Aorta (tissue), 5 donors: ENCODE measurements around the gene CDCA5. TPM values are rescaled to one million over a fixed set of nuclear protein-coding genes. Genes with fewer than 3 reads are reported as not detected.
A peak's percentile ranks its signal among the peaks of the same experiment; 100 is the strongest.

Source experiments
- ATAC-seq: fragments of 200-7000 bp; cut with Tn5 transposase; one replicate; pipeline ENCODE4 v1.9.1; 2022; ENCODE audit warnings: moderate library complexity; ENCODE audit not compliant: low FRiP score
- DNase-seq, 2 donors: peaks; one replicate each; pipeline ENCODE4 v3.0.0-alpha.2; 2020
- H3K27ac ChIP-seq, 2 donors: one replicate each; pipeline ENCODE4 v1.5.1; 2013; ENCODE audit warnings: low read length in 2 of 2, mild to moderate bottlenecking in 2 of 2, moderate library complexity in 2 of 2, control low read depth in 1 of 2, inconsistent platforms in 1 of 2, low read depth in 1 of 2
- H3K27me3 ChIP-seq, 2 donors: one replicate each; pipeline ENCODE4 v1.6.1; 2013; ENCODE audit warnings: control low read depth in 1 of 2, low read length in 1 of 2, mild to moderate bottlenecking in 1 of 2, moderate library complexity in 1 of 2; ENCODE audit not compliant: insufficient read depth in 2 of 2, control insufficient read depth in 1 of 2
- H3K36me3 ChIP-seq, 2 donors: one replicate each; pipeline ENCODE4 v1.6.1; 2013; ENCODE audit warnings: control low read depth in 1 of 2, low read length in 1 of 2, mild to moderate bottlenecking in 1 of 2; ENCODE audit not compliant: insufficient read depth in 2 of 2, control insufficient read depth in 1 of 2
- H3K4me1 ChIP-seq, 2 donors: one replicate each; pipeline ENCODE4 v1.6.1; 2013; ENCODE audit warnings: low read length in 2 of 2, control low read depth in 1 of 2, mild to moderate bottlenecking in 1 of 2, moderate library complexity in 1 of 2; ENCODE audit not compliant: insufficient read depth in 2 of 2, control insufficient read depth in 1 of 2
- H3K4me3 ChIP-seq, 2 donors: one replicate each; pipeline ENCODE4 v1.5.1; 2013; ENCODE audit warnings: low read length in 2 of 2, control low read depth in 1 of 2, mild to moderate bottlenecking in 1 of 2
- H3K9me3 ChIP-seq: one replicate; pipeline ENCODE4 v1.6.1; 2013; ENCODE audit warnings: mild to moderate bottlenecking, low read length; ENCODE audit not compliant: control insufficient read depth
- WGBS, 2 donors: extraction: QIAGEN DNeasy Blood & Tissue Kit; methylation state at CpG; one replicate each; pipeline ENCODE4 v1.1.7; 2013; 5-methylcytosine and 5-hydroxymethylcytosine counted together
- intact Hi-C, 2 donors: fragments of 100-400 bp; cut with DNase I; formaldehyde crosslinking; loops; one replicate each; pipeline versions ENCODE4 v1.14.2 to v1.15.0; 2022
- polyA plus RNA-seq, 2 donors: library from polyadenylated mRNA; stranded (reverse); fragments of 200-250 nt; gene quantifications; one replicate each; pipeline ENCODE4 v1.2.3, GENCODE V29; 2013
- total RNA-seq, 2 donors: library from RNA; stranded (reverse); fragmentation: NEBNext Ultra II Directional; extraction: Animal tissue kit (Norgen Biotek cat#: 25700); gene quantifications; one replicate each; pipeline ENCODE4 v1.2.1, GENCODE V29; 2021
- donor health status: healthy with polysubstance abuse.
- donor health status: Bipolar disorder and iron deficiency.
- donor health status: DM: no; HTN: no; CAD: no.
- donor health status: DM: no; HTN: no; CAD: no.
- donor health status: DM: yes; HTN: yes; CAD: no.

CDCA5 gene
- total and polyA plus RNA-seq, 4 donors: 0.81 to 2.5 (median 1.0) TPM

DNA sequence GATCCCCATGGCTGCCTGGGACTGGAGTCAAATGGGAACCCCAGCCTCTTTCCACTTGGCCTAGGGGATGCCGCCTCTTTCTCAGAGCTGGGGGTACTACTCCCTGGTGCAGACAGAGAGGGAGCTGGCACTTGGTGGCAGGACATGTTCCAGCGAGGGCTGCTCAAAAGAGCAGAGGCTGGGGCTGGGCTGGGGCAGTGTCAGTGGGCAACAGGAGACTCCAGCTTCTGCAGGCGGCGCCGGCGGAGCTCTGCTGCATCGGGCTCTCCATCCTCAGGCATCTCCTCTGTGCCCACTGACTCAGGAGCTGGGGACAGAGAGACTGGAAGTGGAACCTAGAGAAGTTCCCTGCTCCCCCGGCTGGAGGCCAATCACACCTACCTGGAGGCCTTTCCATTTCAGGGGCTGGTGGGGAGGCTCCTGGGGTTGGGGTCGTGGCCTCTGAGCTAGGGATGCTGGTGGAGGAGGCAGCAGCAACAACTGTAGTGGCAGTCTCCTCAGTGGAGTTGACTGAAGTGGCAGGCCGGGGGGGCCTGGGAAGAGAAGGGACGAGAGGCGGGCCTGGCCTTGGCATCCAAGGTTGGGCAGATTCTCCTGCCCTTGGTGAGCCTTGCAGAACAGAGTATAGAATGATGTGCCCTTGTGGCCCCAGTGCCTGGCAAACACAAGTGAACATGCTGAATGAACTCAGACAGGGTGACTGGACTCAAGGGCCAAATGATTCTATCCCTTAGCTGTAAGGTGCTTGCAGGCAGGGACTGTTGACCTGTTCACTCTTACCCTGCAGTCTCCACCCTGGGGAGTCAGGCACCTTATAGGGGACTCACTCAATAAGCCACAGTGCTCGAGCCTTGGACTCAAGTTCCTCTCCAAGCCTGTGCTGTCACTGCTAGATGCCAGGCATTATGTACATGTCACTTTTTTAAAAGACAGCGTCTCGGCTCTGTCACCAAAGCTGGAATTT lies 44.6 kb upstream of the CDCA5 start:
- WGBS, 2 donors: 72 to 75% methylated on average over 15 of the region's 15 CpGs
- Histone ChIP-seq H3K4me1 (no peaks in the 10 kb centered on the region), H3K27me3 (no peaks in the 10 kb centered on the region), H3K9me3 (no peaks in the 10 kb centered on the region), H3K4me3 (no peak overlapping the region), H3K27ac (no peak overlapping the region), H3K36me3 (peaks cover 7 to 17% of the 10 kb centered on the region in 2 donors)
- peak in 1 of 2 donors; percentile 46 for DNase-seq
- intact Hi-C loops: no loop called here
- no peak for ATAC-seq

DNA sequence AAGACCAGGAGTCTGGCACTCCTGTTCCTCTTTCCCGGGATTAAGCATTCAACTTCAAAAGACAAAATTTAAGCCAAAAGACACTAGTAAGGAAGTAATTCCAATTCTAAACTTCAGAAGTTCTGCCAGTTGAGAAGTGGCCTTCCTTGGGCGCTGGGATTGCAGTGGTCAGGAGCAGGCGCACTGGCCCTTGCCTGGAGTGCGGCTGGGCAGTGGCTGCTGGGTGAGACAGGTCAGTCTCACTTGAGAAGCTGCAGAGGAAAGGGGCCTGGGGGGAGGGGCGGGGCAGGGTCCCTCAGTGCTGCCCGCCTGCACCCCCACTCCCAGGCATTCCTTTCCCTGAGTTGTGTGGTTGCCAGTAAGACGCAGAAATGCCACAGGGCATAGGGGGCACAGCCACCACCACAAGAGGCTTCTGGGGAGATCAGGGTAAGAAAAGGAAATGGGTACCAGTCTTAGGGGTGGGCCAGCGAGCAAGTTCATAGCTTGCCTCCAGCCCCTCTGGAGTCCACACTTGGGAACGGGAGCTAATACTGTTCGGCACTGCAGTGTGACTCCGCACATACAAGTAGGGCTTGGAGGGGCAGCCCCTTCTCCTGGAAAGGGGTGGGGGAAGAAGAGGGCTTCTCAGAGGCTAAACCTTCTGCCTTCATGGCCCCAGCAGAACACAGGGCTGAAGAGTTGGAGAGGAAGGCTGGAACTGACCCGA lies 43.8 kb upstream of the CDCA5 start:
- H3K27ac ChIP-seq: no peak overlapping the region
- no peak overlapping the region for H3K4me3 ChIP-seq
- H3K4me1 ChIP-seq: no peaks in the 10 kb centered on the region
- ATAC-seq (no peak), DNase-seq (no peak)
- H3K36me3 ChIP-seq: peaks cover 7 to 17% of the 10 kb centered on the region in 2 donors
- WGBS, 2 donors: 66 to 67% methylated on average over 12 of the region's 12 CpGs
- intact Hi-C loops: no loop called here
- no peaks in the 10 kb centered on the region for H3K9me3 ChIP-seq
- no peaks in the 10 kb centered on the region for H3K27me3 ChIP-seq

DNA sequence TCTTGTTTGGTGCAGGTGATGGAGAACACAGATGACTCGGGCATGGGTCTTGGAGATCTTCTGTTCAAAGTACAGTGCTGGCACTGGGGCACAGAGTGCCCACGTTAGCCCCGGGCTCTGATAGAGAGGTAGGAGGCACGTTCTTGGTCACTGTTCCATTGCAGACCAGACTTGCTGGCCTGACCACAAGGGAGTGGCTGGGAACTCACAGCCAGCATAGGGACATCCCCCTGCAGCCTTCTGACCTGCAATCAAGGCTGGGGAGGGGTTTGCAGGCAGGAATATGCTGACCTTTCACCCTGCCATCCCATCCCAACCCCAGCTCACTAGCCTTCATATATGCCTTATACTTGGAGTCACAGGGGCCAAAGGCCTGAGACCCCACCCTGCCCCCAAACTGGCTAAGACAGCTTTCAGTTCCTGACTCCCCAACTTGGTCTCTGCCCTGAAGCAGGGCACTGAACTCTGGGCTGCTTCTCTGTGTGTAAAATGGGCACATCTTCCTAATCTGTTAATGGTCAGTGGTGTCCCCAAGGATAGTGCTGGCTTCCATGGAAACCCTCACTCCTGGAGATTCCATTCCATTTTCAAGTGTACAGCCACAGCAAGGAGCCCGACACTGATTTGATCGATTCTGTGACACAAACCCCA lies 42.9 kb upstream of the CDCA5 start:
- 55 to 59% methylated on average over 6 of the region's 6 CpGs for WGBS, 2 donors
- Histone ChIP-seq H3K4me1 (no peaks in the 10 kb centered on the region), H3K27ac (no peak overlapping the region), H3K36me3 (peaks cover 7 to 17% of the 10 kb centered on the region in 2 donors), H3K27me3 (no peaks in the 10 kb centered on the region), H3K9me3 (no peaks in the 10 kb centered on the region), H3K4me3 (no peak overlapping the region)
- DNase-seq: no peak
- ATAC-seq: no peak
- intact Hi-C loops: no loop called here

DNA sequence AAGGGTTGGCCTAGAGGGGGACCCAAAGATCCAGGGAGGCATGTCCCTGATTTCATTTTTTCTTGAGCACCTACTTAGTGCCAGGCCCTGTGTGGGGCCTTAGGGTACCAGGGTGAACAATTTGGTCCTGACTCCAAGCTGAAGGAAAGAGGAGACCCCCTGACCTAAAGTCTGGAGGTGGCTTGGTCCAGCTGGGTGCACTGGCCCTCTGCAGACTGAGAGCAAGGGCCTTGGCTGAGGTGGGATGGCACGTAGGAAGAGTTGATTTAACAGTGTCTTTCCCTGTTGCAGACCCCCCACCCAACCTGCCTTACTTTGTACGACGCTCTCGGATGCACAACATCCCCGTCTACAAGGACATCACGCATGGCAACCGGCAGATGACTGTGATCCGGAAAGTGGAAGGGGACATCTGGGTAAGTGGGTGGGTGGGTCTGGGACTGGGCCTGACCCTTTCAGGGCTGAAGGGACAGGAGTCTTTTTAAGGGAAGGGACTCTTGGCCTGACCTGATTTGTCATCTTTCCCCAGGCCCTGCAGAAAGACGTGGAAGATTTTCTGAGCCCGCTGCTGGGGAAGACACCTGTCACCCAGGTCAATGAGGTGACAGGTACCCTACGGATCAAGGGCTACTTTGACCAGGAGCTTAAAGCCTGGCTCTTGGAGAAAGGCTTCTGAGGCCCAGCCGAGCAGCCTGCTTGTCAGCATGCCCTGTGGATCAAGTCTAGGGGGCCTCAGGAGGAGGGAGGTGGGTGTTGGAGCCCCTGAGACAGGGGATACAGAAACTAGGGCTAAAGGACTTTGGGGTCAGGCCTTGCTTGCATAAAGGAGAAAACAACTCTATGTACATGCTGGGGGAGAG lies 41.6 kb upstream of the CDCA5 start:
- Histone ChIP-seq H3K9me3 (no peaks in the 10 kb centered on the region), H3K4me1 (no peaks in the 10 kb centered on the region), H3K36me3 (peaks cover 7 to 9% of the 10 kb centered on the region in 2 donors), H3K27me3 (no peaks in the 10 kb centered on the region), H3K4me3 (no peak overlapping the region), H3K27ac (no peak overlapping the region)
- DNase-seq (no peak), ATAC-seq (no peak)
- intact Hi-C loops: no loop called here
- 86% methylated on average over 12 of the region's 12 CpGs for WGBS, 2 donors

DNA sequence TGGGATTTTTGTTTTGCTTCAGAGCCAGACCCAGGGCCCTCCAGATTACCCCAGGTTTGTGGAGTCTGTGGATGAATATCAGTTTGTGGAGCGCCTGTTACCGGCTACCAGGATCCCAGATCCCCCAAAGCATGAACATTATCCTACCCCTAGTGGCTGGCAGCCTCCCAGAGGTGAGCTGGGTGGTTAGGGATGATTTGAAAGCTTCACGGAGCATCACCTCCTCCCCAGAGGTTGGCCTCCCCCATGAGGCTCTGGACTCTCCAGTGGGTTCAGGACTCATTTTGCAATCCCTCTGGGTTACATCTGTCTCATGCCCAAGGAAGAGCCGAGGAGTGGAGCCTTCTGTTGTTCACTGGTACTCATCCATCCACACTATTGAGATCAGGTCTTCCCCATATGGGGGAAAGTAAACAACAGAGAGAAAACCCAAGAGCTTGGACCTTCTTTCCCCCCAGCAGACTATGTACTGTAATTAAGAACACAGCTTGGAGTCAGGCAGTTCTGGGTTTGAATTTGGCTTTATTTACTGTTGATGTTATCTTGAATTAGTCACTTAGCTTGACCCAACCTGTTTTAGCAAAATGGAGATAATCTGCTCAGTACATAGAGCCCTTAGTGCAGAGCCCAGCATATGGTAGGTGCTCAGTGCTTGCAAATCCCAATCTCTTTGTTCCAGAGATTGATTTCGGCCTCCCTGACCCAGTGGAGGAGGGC lies 40.8 kb upstream of the CDCA5 start:
- intact Hi-C loops: loop anchor here in 1 of 2 donors (5.0 kb wide), 1 partner anchor 42 kb away; the partner anchor contains the start of genes CDCA5 and ZFPL1
- Histone ChIP-seq H3K4me3 (no peak overlapping the region), H3K27ac (no peak overlapping the region), H3K4me1 (no peaks in the 10 kb centered on the region), H3K27me3 (no peaks in the 10 kb centered on the region), H3K9me3 (no peaks in the 10 kb centered on the region), H3K36me3 (peaks cover 6 to 7% of the 10 kb centered on the region in 2 donors)
- ATAC-seq (no peak), DNase-seq (no peak)
- WGBS, 2 donors: 90 to 94% methylated on average over 5 of the region's 5 CpGs

GRCh38 chr11:65121865-65122696 lies 38.2 kb upstream of the CDCA5 start, which contains the start of the genes FAU and MRPL49:
FAU (minus strand) TSS chr11:65122134; CDS start chr11:65121813, 321 bp downstream.
MRPL49 (plus strand) TSS chr11:65122321; CDS start chr11:65122347, 26 bp downstream.
- Histone ChIP-seq H3K4me3 (peak within 1 kb of the TSS; percentile 72 to 82), H3K27ac (peak within 1 kb of the TSS; percentile 83 to 91), H3K4me1 (no peaks in the 10 kb centered on the region), H3K27me3 (no peaks in the 10 kb centered on the region), H3K36me3 (peaks cover 0 to 2% of the 10 kb centered on the region in 2 donors), H3K9me3 (no peaks in the 10 kb centered on the region)
- intact Hi-C loops: loop anchor here in 1 of 2 donors (5.0 kb wide), 1 partner anchor 40 kb away; the partner anchor contains the start of genes CDCA5 and ZFPL1
- DNase-seq (peak; percentile 99), ATAC-seq (peak; percentile 94)
- WGBS, 2 donors: 0 to 1% methylated on average over 52 to 64 of the region's 64 CpGs

- H3K4me1 ChIP-seq: no peaks in the 10 kb centered on the region
- DNase-seq: peak in 1 of 2 donors; percentile 78
- peak overlapping the region; percentile 83 to 91 for H3K27ac ChIP-seq
- H3K4me3 ChIP-seq: peak overlapping the region; percentile 72 to 82
- 2 to 5% methylated on average over 22 of the region's 22 CpGs for WGBS, 2 donors
- ATAC-seq: no peak
- H3K36me3 ChIP-seq: no peaks in the 10 kb centered on the region
- H3K9me3 ChIP-seq: no peaks in the 10 kb centered on the region
- no peaks in the 10 kb centered on the region for H3K27me3 ChIP-seq
- intact Hi-C loops: loop anchor here in 1 of 2 donors (5.0 kb wide), 1 partner anchor 39 kb away; the partner anchor contains the start of genes CDCA5 and ZFPL1
Observed at GRCh38 chr11:65121447-65121864, 37.6 kb upstream of the CDCA5 start.
